H1 (cell line): ENCODE results near the gene INTS1. TPM values are rescaled to one million over a fixed set of nuclear protein-coding genes. Genes with fewer than 3 reads are reported as not detected.

ENCODE experiments used
- EZH2 ChIP-seq: fragments of 200-600 bp; sonication (generic); IDR thresholded peaks from 2 replicates; pipeline ENCODE4 v1.7.1; 2012; ENCODE audit warnings: low read depth, mild to moderate bottlenecking, moderate library complexity, low read length, inconsistent platforms; ENCODE audit not compliant: severe bottlenecking
- polyA plus RNA-seq, 7 experiments: library from polyadenylated mRNA; depleted of rRNA in 3 of 7; stranded (reverse) in 5 of 7; unstranded in 2 of 7; fragments of >200 nt in 5 of 7; fragments of 200-250 nt in 2 of 7; gene quantifications; 1 replicate in 5 of 7; 2 replicates in 1 of 7; 4 replicates in 1 of 7; pipeline versions ENCODE4 v1.2.1 to v1.2.3, GENCODE V29; 2011 to 2013; ENCODE audit warnings: missing spikeins in 2 of 7, mixed read lengths in 2 of 7
- total RNA-seq: library from RNA; stranded (reverse); fragmentation: NEBNext Ultra II Directional; extraction: Animal tissue kit (Norgen Biotek cat#: 25700); gene quantifications from 2 replicates; pipeline ENCODE4 v1.2.1, GENCODE V29; 2021

INTS1 gene
- total and polyA plus RNA-seq, 2 of the 8 experiments (the other 6 are each of a cell fraction or from before 2014, with no cell fraction given): 76.9 to 104 TPM

DNA sequence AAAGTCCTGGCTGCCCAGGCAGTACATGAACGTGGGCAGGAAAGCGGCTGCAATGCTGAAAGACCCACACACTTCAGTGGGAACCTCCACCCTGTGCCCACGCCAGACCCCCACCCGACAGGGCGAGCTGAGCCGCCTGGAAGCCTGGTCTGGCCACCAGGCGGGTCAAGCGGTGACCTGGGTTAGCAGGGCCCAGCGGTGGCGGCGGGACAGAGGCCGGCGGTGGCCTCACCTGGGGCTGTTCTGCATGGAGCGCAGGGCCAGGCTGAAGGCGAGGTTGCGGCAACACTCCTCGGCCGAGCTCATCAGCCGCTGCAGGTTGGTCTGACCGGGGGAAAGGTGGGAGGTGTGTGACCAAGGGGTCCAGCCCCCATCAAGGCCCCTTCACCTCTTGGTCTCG lies 33.3 kb downstream of the INTS1 start (continued):
- no peak for TF ChIP-seq EZH2
